T follicular helper cell (primary cell): ENCODE results near the gene WNK3.
"Not testable (repeated sequence)": the region's sequence is repeated elsewhere in the genome, so short reads cannot be mapped to it uniquely, and the experiment has no call there.

Experiments used
- DNase-seq: peaks from one replicate; pipeline ENCODE4 v3.0.0-alpha.2; 2020; ENCODE audit warnings: low read depth
- total RNA-seq, 2 experiments: gene quantifications; one replicate each; lab custom pipeline; 2026; lab: John Stamatoyannopoulos, UW

The WNK3 gene
- total RNA-seq, result 1.9 to 2.8 reads per million in 2 experiments

GRCh38 chrX:54357414-54358377 is at the start of gene WNK3:
WNK3 (minus strand) TSS chrX:54358046.
- DNase-seq, result peak; percentile 21

DNA sequence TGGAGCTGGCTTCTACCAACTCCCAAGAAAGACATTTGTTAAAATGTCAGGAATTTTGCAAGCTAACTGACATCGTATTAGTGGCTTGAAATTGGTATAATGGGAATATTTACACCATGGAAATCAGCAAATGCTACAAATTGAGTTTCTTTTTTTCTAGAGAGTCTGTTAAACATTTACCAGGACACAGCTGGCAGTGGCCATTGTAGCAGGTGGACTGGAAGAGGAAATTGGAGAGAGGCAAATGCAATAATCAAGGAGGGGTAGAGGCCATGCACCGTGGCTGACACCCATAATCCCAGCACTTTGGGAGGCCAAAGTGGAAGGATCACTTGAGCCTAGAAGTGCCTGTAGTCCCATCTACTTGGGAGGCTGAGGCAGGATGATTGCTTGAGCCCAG is 49.4 kb upstream of the WNK3 start:
- no peak for DNase-seq

DNA sequence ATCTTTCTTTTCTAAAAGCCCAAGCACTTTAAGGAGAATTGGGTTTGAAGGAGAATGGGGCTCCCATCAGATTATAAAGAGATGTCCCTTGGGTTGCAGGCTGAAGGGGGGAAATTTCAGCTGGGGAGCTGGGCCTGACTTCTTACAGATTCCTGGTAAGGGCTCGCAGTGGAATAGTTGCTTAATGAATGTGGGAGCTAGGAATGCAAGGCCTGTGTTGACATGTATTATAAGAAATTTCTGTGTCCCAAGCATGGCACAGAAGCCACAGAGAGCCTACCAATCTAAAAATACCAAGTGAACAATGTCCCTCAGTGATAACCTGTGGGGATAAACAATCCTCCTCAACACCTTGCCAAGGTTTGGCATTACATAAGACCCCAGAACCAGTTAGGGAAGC is 39.3 kb upstream of the WNK3 start:
- no peak for DNase-seq

- no peak for DNase-seq
These were observed 28.5 kb upstream of the WNK3 start for GRCh38 chrX:54386314-54386713.

DNA sequence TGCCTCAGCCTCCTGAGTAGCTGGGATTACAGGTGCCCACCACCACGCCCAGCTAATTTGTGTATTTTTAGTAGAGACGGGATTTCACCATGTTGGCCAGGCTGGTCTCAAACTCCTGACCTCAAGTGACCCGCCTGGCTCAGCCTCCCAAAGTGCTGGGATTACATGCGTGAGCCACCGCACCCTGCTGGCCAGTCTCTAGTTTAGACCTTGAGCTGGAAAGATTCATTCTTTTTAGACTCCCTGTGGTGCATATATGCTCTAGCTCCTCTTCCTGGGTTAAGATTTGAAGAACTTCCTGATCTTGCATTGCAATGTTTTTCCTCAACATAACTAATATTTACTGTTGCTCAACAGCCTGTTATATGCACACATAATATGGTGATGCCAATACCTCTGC is 26.8 kb upstream of the WNK3 start:
- DNase-seq, result not testable (repeated sequence)

DNA sequence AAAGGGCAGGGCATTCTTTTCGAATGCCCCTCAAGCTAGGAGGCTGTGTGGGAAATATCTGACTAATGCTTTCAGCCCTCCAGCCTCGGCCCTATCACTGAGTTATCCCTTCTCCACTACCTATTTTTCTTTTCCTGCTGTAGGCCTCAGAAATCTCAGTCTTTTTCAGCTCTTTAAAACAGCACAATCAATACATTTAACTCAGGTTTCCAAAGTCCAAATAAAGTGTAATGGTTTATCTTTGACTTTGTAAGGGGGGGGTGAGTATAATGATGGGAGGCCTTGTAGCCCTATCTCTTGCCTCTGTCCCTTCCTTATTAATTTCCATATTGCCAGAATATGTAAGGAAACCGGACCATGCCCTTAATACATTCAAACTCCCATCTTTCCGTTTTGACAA is 1.6 kb upstream of the WNK3 start:
- DNase-seq, result no peak

DNA sequence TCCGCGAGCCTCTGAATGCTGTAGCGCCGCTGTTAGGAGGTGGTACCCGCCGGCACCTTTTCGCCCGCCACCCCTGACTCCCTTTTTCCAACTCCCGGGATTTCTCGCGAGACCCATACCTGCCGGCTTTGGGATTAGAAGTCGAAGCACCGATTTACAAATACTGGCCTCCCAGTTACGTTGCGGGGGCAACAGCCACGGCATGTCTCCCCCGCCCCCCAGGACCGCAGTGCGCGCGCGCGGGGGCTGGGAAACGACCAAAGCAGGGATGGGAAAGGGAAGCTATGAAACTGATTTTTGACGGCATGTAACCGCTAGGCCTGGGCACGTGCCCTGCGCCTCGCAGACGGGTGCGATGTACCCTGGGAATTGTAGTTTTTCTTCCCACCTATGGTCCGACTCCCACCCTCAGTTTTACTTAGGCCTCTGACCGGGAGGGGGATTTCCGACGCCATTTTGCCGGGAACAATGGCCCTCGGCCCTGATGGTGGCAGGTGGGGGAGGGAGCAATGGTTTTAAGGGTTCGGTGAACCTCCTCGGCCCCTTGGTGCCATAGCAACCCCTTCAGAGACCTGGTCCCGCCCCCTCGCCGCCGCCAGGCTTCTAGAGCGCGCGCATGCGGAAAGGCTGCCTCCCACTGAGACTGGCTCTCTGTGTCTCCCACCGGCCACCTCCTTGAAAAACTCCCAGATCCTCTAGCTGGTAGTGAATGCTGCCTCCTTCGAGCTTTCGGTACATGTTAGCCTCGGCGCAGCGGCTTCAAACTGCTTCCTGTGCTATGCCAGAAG is 772 bp upstream of the WNK3 start:
- peak; percentile 14 for DNase-seq

GRCh38 chrX:54352677-54353076 is 5.2 kb downstream of the WNK3 start:
- no peak for DNase-seq

DNA sequence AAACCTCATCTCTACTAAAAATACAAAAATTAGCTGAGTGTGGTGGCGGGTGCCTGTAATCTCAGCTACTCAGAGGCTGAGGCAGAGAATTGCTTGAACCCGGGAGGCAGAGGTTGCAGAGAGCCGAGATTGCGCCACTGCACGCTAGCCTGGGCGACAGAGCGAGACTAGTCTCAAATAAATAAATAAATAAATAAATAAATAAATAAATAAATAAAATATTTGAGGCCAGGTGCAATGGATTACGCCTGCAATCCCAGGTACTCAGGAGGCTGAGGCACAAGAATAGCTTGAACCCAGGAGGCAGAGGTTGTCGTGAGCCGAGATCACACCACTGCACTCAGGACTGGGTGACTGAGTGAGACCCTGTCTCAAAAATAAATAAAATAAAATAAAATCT is 20.5 kb downstream of the WNK3 start:
- DNase-seq, result not testable (repeated sequence)

- DNase-seq, result no peak
These were observed 32.8 kb downstream of the WNK3 start for GRCh38 chrX:54325077-54325476.

- no peak for DNase-seq
These were observed 37.8 kb downstream of the WNK3 start for GRCh38 chrX:54320067-54320466.

DNA sequence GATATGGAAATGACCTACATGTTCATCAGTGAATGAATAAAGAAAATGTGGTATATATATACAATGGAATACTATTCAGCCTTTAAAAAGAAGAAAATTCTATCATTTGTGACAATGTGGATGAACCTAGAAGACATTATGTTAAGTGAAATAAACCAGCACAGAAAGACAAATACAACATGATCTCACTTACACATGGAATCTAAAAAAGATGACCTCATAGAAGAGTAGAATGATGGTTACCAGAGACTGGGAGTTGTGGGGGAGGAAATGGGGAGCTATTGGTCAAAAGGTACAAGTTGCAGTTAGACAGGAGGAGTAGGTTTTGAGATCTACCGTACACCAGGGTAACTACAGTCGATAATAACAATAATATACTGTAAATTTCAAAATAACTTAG is 51.5 kb downstream of the WNK3 start:
- no peak for DNase-seq

GRCh38 chrX:54301516-54301915 is 56.3 kb downstream of the WNK3 start:
- no peak for DNase-seq

DNA sequence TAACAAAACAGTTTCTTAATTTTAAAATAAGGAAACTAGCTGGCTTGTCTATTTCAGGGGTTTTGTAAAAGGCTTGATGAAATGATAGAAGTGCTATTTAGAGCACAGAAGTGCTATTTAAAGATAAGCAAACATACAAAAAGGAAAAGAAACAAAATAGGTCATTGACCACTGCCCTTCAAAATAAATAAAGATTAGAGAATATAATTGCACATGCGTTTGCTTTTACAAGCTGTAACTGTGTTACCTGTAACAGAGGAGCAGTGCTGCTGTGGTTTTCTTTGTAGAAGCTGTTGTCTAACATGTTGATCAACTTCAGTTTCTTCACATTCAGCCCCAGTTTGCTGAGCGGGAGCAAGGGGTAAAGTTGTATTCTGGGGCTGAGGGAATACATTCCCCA is 63.5 kb downstream of the WNK3 start:
- no peak for DNase-seq

DNA sequence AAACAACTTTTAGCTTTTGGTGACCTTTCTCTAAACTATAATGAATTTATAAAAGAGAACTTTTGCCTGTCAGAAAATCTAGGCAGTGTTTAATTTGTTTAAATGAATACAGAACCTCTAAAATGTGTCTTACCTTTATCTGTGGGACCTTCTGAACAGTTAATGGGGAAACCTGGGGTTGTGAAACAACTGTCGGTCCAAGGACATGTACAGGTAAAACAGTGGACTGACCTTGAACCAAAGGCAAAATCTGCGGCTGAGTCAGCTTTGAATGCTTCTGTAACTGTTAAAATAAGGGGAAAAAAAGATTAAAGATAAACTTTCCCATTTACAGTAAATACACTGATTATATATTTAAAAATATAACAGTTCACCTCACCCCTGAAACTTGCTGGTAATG is 65.1 kb downstream of the WNK3 start:
- no peak for DNase-seq

DNA sequence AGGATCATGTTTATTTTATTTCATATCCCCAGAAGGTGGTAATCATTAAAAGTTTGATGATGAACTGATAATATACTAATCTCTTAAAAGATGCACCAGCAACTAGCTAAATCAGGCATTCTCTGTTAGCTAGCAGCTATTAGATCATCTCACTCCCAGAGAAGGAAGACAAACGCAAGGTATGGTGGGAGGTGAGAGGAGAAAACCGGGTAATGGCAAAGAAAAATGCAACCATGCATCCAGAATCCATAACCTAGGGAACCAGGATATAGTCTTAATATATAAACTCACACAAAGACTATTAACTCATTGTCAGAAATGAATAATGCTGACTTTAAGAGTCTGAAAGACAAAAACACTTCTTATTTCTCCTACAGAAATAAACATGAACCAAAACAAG is 66.1 kb downstream of the WNK3 start:
- DNase-seq, result no peak

DNA sequence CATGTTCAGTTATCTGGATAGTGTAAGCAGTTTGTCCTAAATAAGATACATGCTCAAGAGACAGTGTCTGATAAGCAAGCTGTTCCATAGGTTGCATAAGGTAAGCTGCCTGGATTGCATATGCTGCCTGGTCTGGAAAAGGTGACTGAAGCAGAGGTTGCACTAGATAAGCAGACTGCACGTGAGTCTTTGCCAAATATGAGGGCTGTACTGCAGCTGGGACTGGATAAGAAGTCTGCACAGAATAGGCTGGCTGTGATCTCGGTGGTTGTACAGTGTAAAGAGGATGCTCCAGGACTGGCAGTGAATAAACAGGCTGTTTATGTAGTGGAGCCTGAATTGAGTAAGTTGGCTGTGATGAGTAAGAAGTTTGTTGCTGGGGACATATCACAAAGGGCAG is 68.9 kb downstream of the WNK3 start:
- no peak for DNase-seq

DNA sequence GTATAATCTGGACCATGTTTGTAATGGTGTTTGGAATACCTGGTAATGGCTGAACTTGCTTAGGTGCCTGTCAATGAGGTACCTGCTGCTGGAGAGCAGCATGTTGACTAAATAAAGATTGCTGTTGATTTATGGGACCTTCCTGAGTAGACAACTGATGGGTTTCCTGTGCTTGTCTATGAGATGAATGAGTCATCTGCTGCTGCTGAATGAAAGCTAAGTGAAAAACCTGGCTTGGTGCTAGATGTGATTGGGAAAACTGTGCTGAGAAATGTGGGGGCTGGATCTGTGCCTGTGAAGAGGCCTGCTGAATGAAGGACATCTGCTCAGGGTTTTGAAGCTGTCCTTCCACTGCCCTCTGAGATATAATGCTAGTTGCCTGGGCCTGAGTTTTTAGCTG is 69.6 kb downstream of the WNK3 start:
- no peak for DNase-seq

GRCh38 chrX:54281676-54282075 is 76.2 kb downstream of the WNK3 start:
- no peak for DNase-seq

DNA sequence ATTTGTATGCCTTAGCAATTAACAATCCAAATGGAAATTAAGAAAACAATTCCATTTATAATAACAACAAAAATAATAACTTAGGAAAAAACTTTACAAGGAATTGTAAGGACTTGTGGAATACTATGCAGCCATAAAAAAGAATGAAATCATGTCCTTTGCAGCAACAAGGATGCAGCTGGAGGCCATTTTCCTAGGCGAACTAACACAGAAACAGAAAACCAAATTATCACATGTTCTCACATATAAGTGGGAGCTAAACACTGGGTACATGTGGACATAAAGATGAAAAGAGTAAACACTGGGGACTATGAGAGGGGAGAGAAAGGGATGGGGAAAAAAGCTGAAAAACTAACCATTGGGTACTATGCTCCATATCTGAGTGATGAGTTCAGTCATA is 77.4 kb downstream of the WNK3 start:
- no peak for DNase-seq

DNA sequence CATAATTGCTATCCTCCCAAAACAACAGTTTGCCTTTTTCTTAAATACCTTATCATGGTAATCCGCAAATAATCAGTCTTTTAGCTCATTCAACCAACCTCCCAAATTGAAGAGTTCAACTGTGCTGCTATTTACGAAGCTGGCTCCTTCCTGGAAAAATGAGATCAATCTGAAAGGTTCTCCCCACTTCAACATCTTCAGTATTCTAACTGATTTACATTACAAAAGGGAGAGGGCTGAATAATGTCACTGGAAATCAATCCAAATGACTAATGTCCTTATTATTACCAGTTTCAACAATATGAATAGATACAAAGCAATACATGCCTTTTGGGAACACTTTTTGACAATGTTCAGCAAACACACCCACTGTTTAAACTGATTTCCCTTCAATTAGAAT is 86.2 kb downstream of the WNK3 start:
- no peak for DNase-seq

- DNase-seq, result no peak
These were observed 109.5 kb downstream of the WNK3 start for GRCh38 chrX:54248309-54248708.

DNA sequence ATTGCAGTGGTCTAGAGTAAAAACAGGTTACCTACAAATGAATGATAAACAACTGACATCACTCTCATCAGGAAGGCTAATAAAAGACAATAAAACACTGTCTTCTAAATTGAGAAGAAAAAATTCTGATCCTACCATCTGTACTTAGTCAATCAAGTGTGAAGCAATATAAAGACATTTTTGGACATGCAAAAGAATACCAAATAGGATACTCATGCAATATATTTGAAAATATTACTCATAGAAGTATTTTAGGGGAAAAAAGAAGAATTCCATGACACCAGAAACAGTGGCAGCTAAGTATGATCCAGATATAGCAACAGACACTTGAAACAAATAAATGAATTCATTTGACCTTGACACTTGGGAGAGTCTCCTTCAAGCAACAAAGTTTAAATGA is 111.0 kb downstream of the WNK3 start:
- DNase-seq, result no peak
